CD4-positive, alpha-beta T cell treated with Interleukin-6 for 4 hours (primary cell): ENCODE results near the gene C10orf143.
"Not testable (repeated sequence)": the region's sequence is repeated elsewhere in the genome, so short reads cannot be mapped to it uniquely, and the experiment has no call there.

Experiments used
- DNase-seq: peaks from one replicate; pipeline ENCODE4 v3.0.0-alpha.2; 2020; ENCODE audit warnings: mixed read lengths

Gene C10orf143

GRCh38 chr10:130110246-130111112 lies at the start of gene C10orf143:
C10orf143 (minus strand) TSS chr10:130110830; CDS start chr10:130110772, 58 bp downstream.
- peak; percentile 98 for DNase-seq

- DNase-seq: no peak
Observed at GRCh38 chr10:130159192-130159794, 48.7 kb upstream of the C10orf143 start.

- DNase-seq: no peak
Observed at GRCh38 chr10:130146042-130146441, 35.4 kb upstream of the C10orf143 start.

- no peak for DNase-seq
Observed at GRCh38 chr10:130141878-130142277, 31.2 kb upstream of the C10orf143 start.

- DNase-seq: no peak
Observed at GRCh38 chr10:130141460-130141859, 30.8 kb upstream of the C10orf143 start.

- DNase-seq: no peak
Observed at GRCh38 chr10:130141038-130141437, 30.4 kb upstream of the C10orf143 start.

GRCh38 chr10:130140425-130140824 lies 29.8 kb upstream of the C10orf143 start:
- no peak for DNase-seq

GRCh38 chr10:130138479-130138866 lies 27.8 kb upstream of the C10orf143 start:
- DNase-seq: no peak

- no peak for DNase-seq
Observed at GRCh38 chr10:130137659-130138478, 27.2 kb upstream of the C10orf143 start.

GRCh38 chr10:130137090-130137448 lies 26.4 kb upstream of the C10orf143 start:
- no peak for DNase-seq

- DNase-seq: peak; percentile 92
Observed at GRCh38 chr10:130136226-130137089, 25.8 kb upstream of the C10orf143 start, which contains the start of gene GLRX3. GLRX3 (plus strand) TSS chr10:130136391; CDS start chr10:130136421, 30 bp downstream.

GRCh38 chr10:130135676-130136225 lies 25.1 kb upstream of the C10orf143 start:
- DNase-seq: no peak

- DNase-seq: no peak
Observed at GRCh38 chr10:130128922-130129321, 18.3 kb upstream of the C10orf143 start.

- DNase-seq: no peak
Observed at GRCh38 chr10:130128062-130128781, 17.6 kb upstream of the C10orf143 start.

- peak; percentile 59 for DNase-seq
Observed at GRCh38 chr10:130127364-130128061, 16.9 kb upstream of the C10orf143 start.

- no peak for DNase-seq
Observed at GRCh38 chr10:130121486-130122079, 11.0 kb upstream of the C10orf143 start.

- not testable (repeated sequence) for DNase-seq
Observed at GRCh38 chr10:130117535-130117934, 6.9 kb upstream of the C10orf143 start.

- DNase-seq: not testable (repeated sequence)
Observed at GRCh38 chr10:130116942-130117341, 6.3 kb upstream of the C10orf143 start.

- DNase-seq: no peak
Observed at GRCh38 chr10:130112821-130113220, 2.2 kb upstream of the C10orf143 start.

GRCh38 chr10:130111852-130112180 lies 1.2 kb upstream of the C10orf143 start:
- DNase-seq: no peak
